ENCODE results near the gene TRAF3IP3.

DNA sequence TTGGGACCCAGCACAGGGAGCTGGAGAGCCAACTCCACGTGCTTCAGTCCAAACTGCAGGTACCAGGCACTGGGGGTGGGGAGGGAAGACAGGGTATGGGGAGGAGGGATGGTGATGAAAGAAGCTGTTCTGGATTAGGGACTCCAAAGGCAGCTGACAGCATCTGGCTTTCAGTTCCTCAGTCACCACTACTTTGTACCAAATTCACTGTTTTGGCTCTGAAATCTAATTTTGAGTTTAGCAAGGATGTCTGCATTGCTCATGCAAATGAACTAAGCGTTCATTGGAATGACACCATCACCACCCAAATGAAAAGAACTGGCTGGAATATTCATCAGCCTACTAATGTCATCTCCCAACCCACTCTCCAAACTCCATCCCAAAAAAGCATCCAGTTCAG lies 19.8 kb downstream of the TRAF3IP3 start:
- TF ChIP-seq, protein P1, sequence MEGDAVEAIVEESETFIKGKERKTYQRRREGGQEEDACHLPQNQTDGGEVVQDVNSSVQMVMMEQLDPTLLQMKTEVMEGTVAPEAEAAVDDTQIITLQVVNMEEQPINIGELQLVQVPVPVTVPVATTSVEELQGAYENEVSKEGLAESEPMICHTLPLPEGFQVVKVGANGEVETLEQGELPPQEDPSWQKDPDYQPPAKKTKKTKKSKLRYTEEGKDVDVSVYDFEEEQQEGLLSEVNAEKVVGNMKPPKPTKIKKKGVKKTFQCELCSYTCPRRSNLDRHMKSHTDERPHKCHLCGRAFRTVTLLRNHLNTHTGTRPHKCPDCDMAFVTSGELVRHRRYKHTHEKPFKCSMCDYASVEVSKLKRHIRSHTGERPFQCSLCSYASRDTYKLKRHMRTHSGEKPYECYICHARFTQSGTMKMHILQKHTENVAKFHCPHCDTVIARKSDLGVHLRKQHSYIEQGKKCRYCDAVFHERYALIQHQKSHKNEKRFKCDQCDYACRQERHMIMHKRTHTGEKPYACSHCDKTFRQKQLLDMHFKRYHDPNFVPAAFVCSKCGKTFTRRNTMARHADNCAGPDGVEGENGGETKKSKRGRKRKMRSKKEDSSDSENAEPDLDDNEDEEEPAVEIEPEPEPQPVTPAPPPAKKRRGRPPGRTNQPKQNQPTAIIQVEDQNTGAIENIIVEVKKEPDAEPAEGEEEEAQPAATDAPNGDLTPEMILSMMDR (conservative IDR thresholded peaks at IDR 0.05 in 1 of 2, IDR thresholded peaks at IDR 0.05 in 1 of 2; ENCODE audit: low read depth in 1 of 2, low read length in 2 of 2): no peak
- TF ChIP-seq EZH2 (IDR thresholded peaks at IDR 0.05; ENCODE audit: low read length, missing control alignments): no peak

Measured in fibroblast of lung (primary cell).